GM12878 (cell line): ENCODE measurements around the gene ARL13A. TPM values are rescaled to one million over a fixed set of nuclear protein-coding genes. Genes with fewer than 3 reads are reported as not detected.

Experiments
- ATAC-seq: fragments of 200-7000 bp; cut with Tn5 transposase; 3 replicates; pipeline ENCODE4 v1.9.1; 2020; ENCODE audit warnings: mild to moderate bottlenecking, moderate library complexity
- BruUV-seq: library from RNA; stranded (reverse); fragments of 400-500 nt; replicated peaks from 2 replicates; lab custom pipeline; 2021; lab: Mats Ljungman, UMichigan
- CTCF ChIA-PET: fragments of 300-600 bp; sonication (Branson Sonifier 250); formaldehyde crosslinking; extraction: SDS; loops from one replicate; lab custom pipeline; 2021; ENCODE audit warnings: inconsistent platforms; lab: Yijun Ruan, JAX
- POLR2A ChIA-PET: fragments of 350-600 bp; formaldehyde crosslinking; extraction: SDS; loops from one replicate; lab custom pipeline; 2021; ENCODE audit warnings: inconsistent platforms; lab: Charles Lee
- RAD21 ChIA-PET: fragments of 300-600 bp; sonication (Branson Sonifier 250); formaldehyde crosslinking; loops from one replicate; lab custom pipeline; 2023; ENCODE audit warnings: antibody characterized with exemption; ENCODE audit not compliant: unreplicated experiment; lab: Charles Lee
- SMC1A ChIA-PET: fragments of 300-600 bp; sonication (Branson Sonifier 250); formaldehyde crosslinking; loops from one replicate; lab custom pipeline; 2023; ENCODE audit not compliant: unreplicated experiment, uncharacterized antibody; lab: Charles Lee
- DNase-seq: peaks from one replicate; pipeline ENCODE4 v3.0.0-alpha.2; 2011; ENCODE audit warnings: low read depth, low spot score
- FAIRE-seq: peaks from 3 replicates; lab custom pipeline; 2011; peaks lifted over from hg19 to GRCh38; lab: Jason Lieb, UNC
- H2AFZ ChIP-seq: 2 replicates; pipeline ENCODE4 v1.6.0; 2011; ENCODE audit warnings: low read depth, low read length, control low read depth; ENCODE audit not compliant: control insufficient read depth
- H3K27ac ChIP-seq: 2 replicates; pipeline ENCODE4 v1.5.1; 2011; ENCODE audit warnings: control low read depth; ENCODE audit not compliant: control insufficient read depth, insufficient read depth
- H3K27me3 ChIP-seq, 2 experiments: replicated peaks in 1 of 2; 2 replicates each; pipeline versions ENCODE4 v1.6.0 to v1.6.1; 2011; ENCODE audit warnings: low read length in 1 of 2; ENCODE audit not compliant: control insufficient read depth in 2 of 2, insufficient read depth in 2 of 2
- H3K36me3 ChIP-seq, 2 experiments: 2 replicates each; pipeline ENCODE4 v1.5.1; 2011; ENCODE audit warnings: low read length in 1 of 2; ENCODE audit not compliant: control insufficient read depth in 2 of 2, insufficient read depth in 2 of 2
- H3K4me1 ChIP-seq: 2 replicates; pipeline ENCODE4 v1.6.1; 2011; ENCODE audit warnings: mild to moderate bottlenecking, low read length, moderate library complexity, mixed read lengths; ENCODE audit not compliant: control insufficient read depth, insufficient read depth
- H3K4me2 ChIP-seq: 2 replicates; pipeline ENCODE4 v1.6.0; 2011; ENCODE audit warnings: control low read depth; ENCODE audit not compliant: control insufficient read depth, insufficient read depth
- H3K4me3 ChIP-seq: fragments of 200-600 bp; sonication (generic); 2 replicates; pipeline ENCODE4 v1.5.1; 2016
- H3K79me2 ChIP-seq: 2 replicates; pipeline ENCODE4 v1.6.0; 2011; ENCODE audit warnings: low read length; ENCODE audit not compliant: control insufficient read depth, insufficient read depth
- H3K9ac ChIP-seq: 2 replicates; pipeline ENCODE4 v1.8.0; 2011; ENCODE audit warnings: low read length, control low read depth, mixed read lengths; ENCODE audit not compliant: control insufficient read depth, insufficient read depth
- H3K9me3 ChIP-seq: replicated peaks from 3 replicates; pipeline ENCODE4 v1.5.1; 2011; ENCODE audit warnings: mild to moderate bottlenecking, low read length; ENCODE audit not compliant: control insufficient read depth, insufficient read depth
- H4K20me1 ChIP-seq: 2 replicates; pipeline ENCODE4 v1.6.0; 2011; ENCODE audit not compliant: control insufficient read depth, insufficient read depth
- BCL11A ChIP-seq: IDR thresholded peaks from 2 replicates; pipeline ENCODE4 v1.6.1; 2011; ENCODE audit warnings: low read depth, low read length
- EGR1 ChIP-seq, 2 experiments: IDR thresholded peaks; 1 replicate in 1 of 2; 2 replicates in 1 of 2; pipeline ENCODE4 v1.6.1; 2011 to 2012; ENCODE audit warnings: low read depth in 2 of 2, low read length in 2 of 2, borderline replicate concordance in 1 of 2, mild to moderate bottlenecking in 1 of 2, moderate library complexity in 1 of 2
- ETV6 ChIP-seq, 2 experiments: fragments of 450-650 bp in 1 of 2; IDR thresholded peaks in 1 of 2; conservative IDR thresholded peaks in 1 of 2; 2 replicates each; pipeline ENCODE4 v1.6.1; 2014; ENCODE audit warnings: antibody characterized with exemption in 1 of 2, borderline replicate concordance in 1 of 2, low read depth in 1 of 2, mild to moderate bottlenecking in 1 of 2, moderate library complexity in 1 of 2
- FOS ChIP-seq: IDR thresholded peaks from 3 replicates; pipeline ENCODE4 v1.6.1; 2011; ENCODE audit warnings: borderline replicate concordance; ENCODE audit not compliant: insufficient read length; ENCODE audit errors: extremely low read depth
- ZBTB40 ChIP-seq: fragments of 450-650 bp; IDR thresholded peaks from 2 replicates; pipeline ENCODE4 v1.6.1; 2016; ENCODE audit warnings: mild to moderate bottlenecking, moderate library complexity, borderline replicate concordance
- WGBS: methylation state at CpG from one replicate; pipeline ENCODE4 v1.1.6; 2016; ENCODE audit warnings: low lambda C conversion rate; ENCODE audit not compliant: insufficient replicate concordance, insufficient coverage; ENCODE audit errors: missing lambda C conversion rate; 5-methylcytosine and 5-hydroxymethylcytosine counted together
- in situ Hi-C: fragments of 300-500 bp; cut with MboI; formaldehyde crosslinking; loops from 9 replicates; pipeline ENCODE4 v1.14.3; 2018; ENCODE audit warnings: mixed read lengths
- intact Hi-C: fragments of 100-400 bp; cut with micrococcal nuclease; formaldehyde crosslinking; loops from one replicate; pipeline ENCODE4 v1.14.2; 2022; ENCODE audit not compliant: unreplicated experiment
- polyA plus RNA-seq, 11 experiments: library from polyadenylated mRNA; depleted of rRNA in 4 of 11; unstranded in 6 of 11; stranded (reverse) in 5 of 11; fragments of >200 nt; fragmentation: Nextera tagmentation in 4 of 11; fragmentation: Illumina TruSeq in 1 of 11; extraction: Ambion mirVana in 4 of 11; extraction: Trizol in 1 of 11; gene quantifications; 1 replicate in 1 of 11; 2 replicates in 10 of 11; pipeline versions ENCODE4 v1.2.1 to v1.2.3, GENCODE V29; 2011 to 2016; ENCODE audit warnings: inconsistent platforms in 2 of 11, missing spikeins in 2 of 11, low read depth in 1 of 11
- total RNA-seq, 4 experiments: library from RNA; depleted of rRNA in 3 of 4; stranded (reverse); fragments of >200 nt in 3 of 4; fragmentation: Illumina TruSeq in 1 of 4; extraction: Trizol in 1 of 4; gene quantifications; 2 replicates each; pipeline versions ENCODE4 v1.2.1 to v1.2.3, GENCODE V29; 2013 to 2021

ARL13A gene
- total and polyA plus RNA-seq, 10 of the 15 experiments (the other 5 are each of a cell fraction or from before 2014, with no cell fraction given), result not detected

- Histone ChIP-seq H2AFZ (no peak overlapping the region), H4K20me1 (no peaks in the 10 kb centered on the region), H3K4me3 (no peak overlapping the region), H3K79me2 (no peaks in the 10 kb centered on the region), H3K27me3 (no peaks in the 10 kb centered on the region), H3K9ac (no peak overlapping the region), H3K4me1 (no peaks in the 10 kb centered on the region), H3K27ac (no peak overlapping the region), H3K36me3 (no peaks in the 10 kb centered on the region), H3K4me2 (no peak overlapping the region), H3K9me3 (no peaks in the 10 kb centered on the region)
- TF ChIP-seq EGR1 (IDR thresholded peaks at IDR 0.05; ENCODE audit: borderline replicate concordance in 1 of 2, low read depth in 2 of 2, low read length in 2 of 2) (no peak), ZBTB40 (no peak), FOS (no peak), ETV6 (conservative IDR thresholded peaks at IDR 0.05 in 1 of 2, IDR thresholded peaks at IDR 0.05 in 1 of 2; ENCODE audit: borderline replicate concordance in 1 of 2, low read depth in 1 of 2) (no peak), BCL11A (no peak)
- FAIRE-seq, result no peak
- BruUV-seq, result no TSS peak
- SMC1A ChIA-PET, result no interaction called here
- POLR2A ChIA-PET, result no interaction called here
- RAD21 ChIA-PET, result no interaction called here
- DNase-seq, result no peak
- WGBS, result 69% methylated on average over 3 of the region's 3 CpGs
- CTCF ChIA-PET, result no interaction called here
- ATAC-seq, result no peak
- intact Hi-C loops (no loop called here), in situ Hi-C loops (no loop called here)
Observed at GRCh38 chrX:100962811-100963210, 6.7 kb upstream of the ARL13A start.
